ENCODE results near the gene SDR42E2.

DNA sequence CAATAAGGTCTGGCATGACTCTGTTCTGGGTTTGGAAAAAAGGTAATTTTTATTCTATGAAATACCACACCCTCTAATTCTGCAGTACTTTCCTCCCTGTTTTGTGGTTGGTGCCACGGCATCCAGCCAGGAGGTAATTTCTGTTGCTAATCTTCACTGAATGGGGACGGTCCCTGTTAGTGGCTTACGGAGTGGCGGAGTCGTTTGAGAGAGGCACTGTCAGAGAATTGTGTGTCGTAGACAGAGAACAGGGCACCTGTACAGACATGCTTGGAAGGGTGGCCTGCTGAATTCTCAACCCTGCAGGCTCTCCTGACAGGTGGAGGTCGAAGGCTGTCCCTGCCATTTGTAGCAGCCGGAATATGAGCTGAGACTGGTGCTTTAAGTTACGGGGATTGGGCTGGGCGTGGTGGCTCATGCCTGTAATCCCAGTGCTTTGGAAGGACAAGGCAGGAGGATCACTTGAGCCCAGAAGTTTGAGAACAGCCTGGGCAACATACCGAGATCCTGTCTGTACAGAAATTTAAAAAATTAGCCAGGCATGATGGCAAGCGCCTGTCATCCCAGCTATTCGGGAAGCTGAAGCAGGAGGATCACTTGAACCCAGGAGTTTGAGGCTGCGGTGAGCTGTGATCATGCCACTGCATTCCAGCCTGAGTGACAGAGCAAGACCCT is 77.0 kb downstream of the SDR42E2 start:
- no peak for TF ChIP-seq CTCF (IDR thresholded peaks at IDR 0.05)
- TF ChIP-seq CHD4 (IDR thresholded peaks at IDR 0.05; ENCODE audit: borderline replicate concordance): no peak
- TF ChIP-seq EP300 (IDR thresholded peaks at IDR 0.05): no peak
- TF ChIP-seq JUN (IDR thresholded peaks at IDR 0.05): no peak
- TF ChIP-seq, protein P1, sequence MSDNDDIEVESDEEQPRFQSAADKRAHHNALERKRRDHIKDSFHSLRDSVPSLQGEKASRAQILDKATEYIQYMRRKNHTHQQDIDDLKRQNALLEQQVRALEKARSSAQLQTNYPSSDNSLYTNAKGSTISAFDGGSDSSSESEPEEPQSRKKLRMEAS (IDR thresholded peaks at IDR 0.05): no peak
- TF ChIP-seq GATA3 (IDR thresholded peaks at IDR 0.05; ENCODE audit: borderline replicate concordance): no peak
- TF ChIP-seq MAFK (IDR thresholded peaks at IDR 0.05; ENCODE audit: partially characterized antibody): no peak
- TF ChIP-seq, protein P2, sequence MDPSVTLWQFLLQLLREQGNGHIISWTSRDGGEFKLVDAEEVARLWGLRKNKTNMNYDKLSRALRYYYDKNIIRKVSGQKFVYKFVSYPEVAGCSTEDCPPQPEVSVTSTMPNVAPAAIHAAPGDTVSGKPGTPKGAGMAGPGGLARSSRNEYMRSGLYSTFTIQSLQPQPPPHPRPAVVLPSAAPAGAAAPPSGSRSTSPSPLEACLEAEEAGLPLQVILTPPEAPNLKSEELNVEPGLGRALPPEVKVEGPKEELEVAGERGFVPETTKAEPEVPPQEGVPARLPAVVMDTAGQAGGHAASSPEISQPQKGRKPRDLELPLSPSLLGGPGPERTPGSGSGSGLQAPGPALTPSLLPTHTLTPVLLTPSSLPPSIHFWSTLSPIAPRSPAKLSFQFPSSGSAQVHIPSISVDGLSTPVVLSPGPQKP (IDR thresholded peaks at IDR 0.05; ENCODE audit: low read depth, low read length): no peak

Measured in A549 (cell line).